H1 (cell line): ENCODE measurements around the gene EML5. TPM values are rescaled to one million over a fixed set of nuclear protein-coding genes. Genes with fewer than 3 reads are reported as not detected.

ENCODE experiments used
- KDM4A ChIP-seq: IDR thresholded peaks from one replicate; pipeline ENCODE4 v1.7.1; 2012; ENCODE audit warnings: low read depth, mild to moderate bottlenecking, moderate library complexity, low read length, inconsistent platforms; ENCODE audit not compliant: severe bottlenecking
- MAX ChIP-seq: IDR thresholded peaks from 2 replicates; pipeline ENCODE4 v1.6.1; 2012; ENCODE audit warnings: inconsistent platforms
- POLR2A ChIP-seq, 2 experiments: IDR thresholded peaks; 1 replicate in 1 of 2; 2 replicates in 1 of 2; pipeline ENCODE4 v1.6.1; 2011; ENCODE audit warnings: low read depth in 2 of 2, low read length in 2 of 2, mild to moderate bottlenecking in 2 of 2; ENCODE audit errors: control extremely low read depth in 1 of 2
- POU5F1 ChIP-seq: IDR thresholded peaks from 2 replicates; pipeline ENCODE4 v1.6.1; 2011; ENCODE audit warnings: low read depth, mild to moderate bottlenecking, low read length, moderate library complexity
- SIN3A ChIP-seq, 2 experiments: IDR thresholded peaks in 1 of 2; conservative IDR thresholded peaks in 1 of 2; 2 replicates each; pipeline ENCODE4 v1.6.1; 2011 to 2012; ENCODE audit warnings: low read length in 2 of 2, improper control_type of control experiment in 1 of 2, low read depth in 1 of 2, mild to moderate bottlenecking in 1 of 2
- SP4 ChIP-seq: IDR thresholded peaks from 2 replicates; pipeline ENCODE4 v1.6.1; 2012; ENCODE audit warnings: low read length, inconsistent platforms
- SUZ12 ChIP-seq: fragments of 200-600 bp; sonication (generic); IDR thresholded peaks from 2 replicates; pipeline ENCODE4 v1.6.1; 2012; ENCODE audit warnings: mild to moderate bottlenecking, inconsistent platforms, low read length, moderate library complexity, mixed read lengths
- polyA plus RNA-seq, 7 experiments: library from polyadenylated mRNA; depleted of rRNA in 3 of 7; stranded (reverse) in 5 of 7; unstranded in 2 of 7; fragments of >200 nt in 5 of 7; fragments of 200-250 nt in 2 of 7; gene quantifications; 1 replicate in 5 of 7; 2 replicates in 1 of 7; 4 replicates in 1 of 7; pipeline versions ENCODE4 v1.2.1 to v1.2.3, GENCODE V29; 2011 to 2013; ENCODE audit warnings: missing spikeins in 2 of 7, mixed read lengths in 2 of 7
- total RNA-seq: library from RNA; stranded (reverse); fragmentation: NEBNext Ultra II Directional; extraction: Animal tissue kit (Norgen Biotek cat#: 25700); gene quantifications from 2 replicates; pipeline ENCODE4 v1.2.1, GENCODE V29; 2021

EML5 gene
- total and polyA plus RNA-seq, 2 of the 8 experiments (the other 6 are each of a cell fraction or from before 2014, with no cell fraction given) = 0.39 to 0.88 TPM

- TF ChIP-seq SIN3A (conservative IDR thresholded peaks at IDR 0.05 in 1 of 2, IDR thresholded peaks at IDR 0.05 in 1 of 2; ENCODE audit: low read depth in 1 of 2, low read length in 2 of 2) (no peak), SP4 (no peak), MAX (no peak), POLR2A (IDR thresholded peaks at IDR 0.05; ENCODE audit: control extremely low read depth in 1 of 2, low read depth in 2 of 2, low read length in 2 of 2) (no peak), KDM4A (no peak), SUZ12 (no peak), POU5F1 (no peak)
Measured at GRCh38 chr14:88599761-88600439, 192.9 kb downstream of the EML5 start (continued).
